HG02943 (cell line): ENCODE measurements around the gene LRRD1.
A peak's percentile ranks its signal among the peaks of the same experiment; 100 is the strongest.
"Not testable (repeated sequence)": the region's sequence is repeated elsewhere in the genome, so short reads cannot be mapped to it uniquely, and the experiment has no call there.

Experiments
- ATAC-seq: cut with Tn5 transposase; IDR thresholded peaks from one replicate; pipeline ENCODE4 v1.9.1; 2021; ENCODE audit warnings: mild to moderate bottlenecking, low read depth, moderate library complexity; ENCODE audit not compliant: unreplicated experiment

The LRRD1 gene

GRCh38 chr7:92143192-92143880 lies 35.6 kb downstream of the LRRD1 start:
- ATAC-seq = not testable (repeated sequence)

- ATAC-seq = not testable (repeated sequence)
Measured at GRCh38 chr7:92142791-92143190, 36.2 kb downstream of the LRRD1 start.

DNA sequence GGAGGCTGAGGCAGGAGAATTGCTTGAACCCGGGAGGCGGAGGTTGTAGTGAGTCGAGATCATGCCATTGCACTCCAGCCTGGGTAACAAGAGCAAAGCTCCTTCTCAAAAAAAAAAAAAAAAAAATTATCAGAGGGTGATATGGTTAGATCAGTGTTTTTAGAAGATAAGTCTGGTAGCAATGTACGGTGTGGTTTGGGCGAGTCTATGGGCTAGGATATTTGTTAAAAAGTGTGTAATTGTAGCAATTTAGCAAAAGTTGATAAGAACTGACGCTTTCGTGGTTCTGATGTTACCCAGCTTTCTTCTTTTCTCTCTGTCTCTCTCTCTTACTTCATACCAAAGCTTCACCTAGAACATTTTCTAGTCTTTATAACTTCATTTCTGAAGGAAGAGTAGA lies 37.8 kb downstream of the LRRD1 start:
- ATAC-seq = no peak

GRCh38 chr7:92137557-92137956 lies 41.4 kb downstream of the LRRD1 start:
- ATAC-seq = no peak

DNA sequence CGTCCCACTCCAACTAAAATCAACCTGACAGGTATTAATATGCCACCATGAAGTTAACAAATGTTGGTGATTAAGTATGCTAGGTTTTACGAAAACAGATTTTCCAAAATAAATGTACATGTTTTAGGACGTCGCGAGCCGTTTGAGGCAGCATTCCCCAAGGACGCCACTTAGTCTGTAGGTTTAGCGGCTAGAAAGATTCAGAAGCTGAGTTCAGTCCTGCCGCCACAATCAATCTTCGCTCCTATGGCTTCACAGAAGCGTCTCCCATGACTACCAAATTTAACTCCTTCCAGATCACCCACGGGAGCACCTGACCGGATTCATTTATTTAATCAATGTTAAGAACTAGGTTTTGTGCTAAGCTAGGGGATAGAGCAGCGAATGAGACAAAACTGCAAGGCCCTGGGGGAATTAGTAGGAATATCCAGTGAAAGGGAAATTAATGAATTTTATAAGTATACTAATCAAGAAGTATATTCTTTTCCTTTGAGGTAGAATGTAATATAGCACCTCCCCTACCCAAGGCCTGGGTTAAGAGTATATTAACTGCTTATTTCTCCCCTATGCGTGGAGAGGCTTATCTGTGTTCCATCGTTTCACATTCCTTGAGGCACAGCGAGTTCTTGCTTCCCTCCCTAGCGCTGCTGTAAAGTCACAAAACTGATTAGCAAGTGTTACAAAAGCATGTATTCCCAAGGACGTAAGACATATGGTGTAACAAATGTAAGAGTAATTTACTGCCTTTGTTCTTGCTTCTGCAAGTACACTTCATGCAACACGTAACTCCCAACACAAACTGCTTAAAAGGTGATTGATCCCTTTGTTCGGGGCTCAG lies 43.7 kb downstream of the LRRD1 start:
- ATAC-seq = no peak

DNA sequence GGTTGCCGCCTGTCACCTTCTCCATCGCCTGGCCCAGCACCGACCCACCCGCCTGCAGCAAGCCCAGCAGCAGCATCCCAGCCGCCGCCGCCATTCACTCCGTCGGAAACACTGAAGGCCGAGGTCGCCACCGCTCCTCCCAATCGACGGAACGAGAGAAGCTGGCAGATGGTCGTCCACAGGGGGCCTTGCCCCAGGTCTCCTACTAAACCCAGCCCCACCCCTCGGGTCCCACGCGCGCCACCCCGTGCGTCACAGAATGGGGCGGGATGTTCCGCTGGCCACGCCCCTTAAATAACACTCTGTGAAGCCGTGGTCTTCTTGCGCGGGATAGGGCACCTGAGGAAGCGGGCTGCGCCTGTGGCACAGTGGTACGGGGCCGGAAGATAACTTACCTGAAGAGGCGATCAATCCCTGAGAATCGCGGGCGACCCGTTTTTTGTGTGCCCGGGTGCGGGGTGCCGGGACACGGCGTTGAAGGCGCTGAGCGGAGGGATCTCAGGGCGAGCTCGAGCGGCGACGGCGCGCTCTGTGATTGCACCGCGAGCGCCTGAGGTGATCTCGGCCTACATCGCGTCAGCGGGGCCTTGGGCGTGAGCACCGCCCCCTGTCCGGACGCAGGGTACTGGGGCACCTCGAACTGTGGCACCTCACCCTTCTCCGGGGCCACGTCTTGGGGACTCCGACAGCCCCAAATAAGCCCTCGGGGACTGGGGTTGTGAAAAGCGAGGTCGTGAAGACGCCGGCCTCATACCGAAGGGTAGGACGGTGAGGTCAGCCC lies 44.5 kb downstream of the LRRD1 start, which contains the start of gene CYP51A1:
CYP51A1 (minus strand) TSS at position 207 of the 781 bp plus-strand sequence; CDS start at position 94, 113 bp downstream.
- ATAC-seq = peak; percentile 90

DNA sequence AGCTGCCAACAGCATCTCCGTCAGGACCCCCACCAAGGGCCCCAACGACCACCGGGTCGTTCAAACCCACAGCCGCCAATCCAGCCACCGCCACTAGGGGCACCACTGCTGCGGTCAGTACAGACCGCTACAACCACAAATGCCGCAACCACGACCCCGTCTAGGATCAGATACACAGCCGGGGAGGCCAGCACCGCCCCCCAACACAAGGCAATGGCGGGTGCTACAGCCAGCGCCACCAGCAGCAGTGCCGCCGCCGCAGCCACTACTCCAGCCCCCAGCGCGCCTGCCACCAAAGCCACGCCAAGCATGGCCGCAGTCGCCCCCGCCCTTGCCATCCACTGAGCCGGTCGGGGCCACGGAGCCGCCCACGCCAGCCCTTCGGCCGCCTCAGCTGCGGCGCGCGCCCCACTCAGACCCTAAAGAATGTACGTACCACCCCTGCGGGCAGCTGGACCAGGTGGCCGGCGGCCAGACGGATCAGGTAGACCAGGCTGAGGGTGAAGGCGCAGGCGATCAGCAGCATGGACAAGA lies 45.1 kb downstream of the LRRD1 start:
- ATAC-seq = peak; percentile 35

DNA sequence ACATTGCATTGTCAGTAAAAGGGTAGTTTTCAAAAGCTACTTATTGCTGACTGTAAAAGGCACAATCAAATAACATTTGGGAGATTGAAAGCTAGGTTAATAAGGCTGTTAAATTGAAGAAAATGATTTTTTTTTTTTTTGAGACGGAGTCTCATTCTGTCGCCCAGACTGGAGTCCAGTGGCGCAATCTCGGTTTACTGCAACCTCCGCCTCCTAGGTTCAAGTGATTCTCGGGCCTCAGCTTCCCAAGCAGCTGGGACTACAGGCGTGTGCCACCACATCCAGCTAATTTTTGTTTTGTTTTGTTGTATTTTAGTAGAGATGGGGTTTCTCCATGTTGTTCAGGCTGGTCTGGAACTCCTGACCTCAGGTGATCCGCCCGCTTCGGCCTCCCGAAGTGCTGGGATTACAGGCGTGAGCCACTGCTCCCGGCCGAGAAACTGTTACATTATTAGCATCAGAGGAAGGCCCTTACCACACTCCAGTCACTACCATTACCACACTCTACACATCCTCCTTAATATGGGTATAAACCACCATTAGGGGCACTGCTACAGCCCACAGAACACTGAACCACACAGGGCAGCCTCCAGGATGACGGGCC lies 45.7 kb downstream of the LRRD1 start:
- peak; percentile 24 for ATAC-seq

DNA sequence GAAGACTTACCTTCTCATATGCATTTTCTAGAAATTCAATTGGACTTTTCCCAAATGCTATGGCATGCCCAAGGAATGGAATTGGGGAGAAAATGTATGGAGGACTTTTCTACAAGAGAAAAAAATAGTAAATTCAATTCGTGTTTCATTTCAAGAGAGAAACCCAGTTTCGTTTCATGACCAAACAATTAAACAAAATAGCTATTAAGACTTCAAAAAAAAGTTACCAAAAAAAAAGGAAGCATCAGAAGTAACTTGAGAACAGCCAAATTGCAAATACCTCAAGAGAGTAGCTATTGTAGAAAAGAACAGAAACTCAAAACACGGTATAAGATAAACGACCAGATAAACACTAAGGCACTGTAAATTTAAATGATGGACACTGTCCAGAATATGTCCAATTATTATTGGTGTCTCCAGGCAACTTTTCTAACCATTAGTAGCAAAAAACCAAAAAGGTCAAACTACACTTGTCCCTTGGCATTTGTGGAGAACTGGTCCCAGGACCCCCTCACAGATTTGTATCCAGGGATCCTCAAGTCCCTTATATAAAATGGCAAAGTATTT lies 47.1 kb downstream of the LRRD1 start:
- ATAC-seq = no peak

- no peak for ATAC-seq
Measured at GRCh38 chr7:92131093-92131492, 47.8 kb downstream of the LRRD1 start.

DNA sequence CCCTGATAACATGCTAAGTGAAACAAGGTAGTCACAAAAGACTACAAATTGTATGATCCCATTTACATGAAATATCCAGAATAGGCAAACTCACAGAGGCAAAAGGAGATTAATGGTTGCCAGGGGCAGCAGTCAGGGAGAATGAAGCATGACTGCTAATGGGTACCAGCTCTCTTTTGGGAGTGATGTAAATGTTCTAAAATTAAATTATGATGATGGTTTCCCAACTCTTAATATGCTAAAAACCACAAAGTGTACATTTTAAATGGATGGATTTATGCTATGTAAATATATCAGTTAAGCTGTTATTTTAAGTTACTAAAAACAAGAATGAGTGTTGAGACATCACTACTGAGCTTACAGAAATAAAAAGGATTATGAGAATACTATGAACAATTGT lies 57.3 kb downstream of the LRRD1 start:
- ATAC-seq = no peak

- no peak for ATAC-seq
Measured at GRCh38 chr7:92119213-92119759, 59.7 kb downstream of the LRRD1 start.

DNA sequence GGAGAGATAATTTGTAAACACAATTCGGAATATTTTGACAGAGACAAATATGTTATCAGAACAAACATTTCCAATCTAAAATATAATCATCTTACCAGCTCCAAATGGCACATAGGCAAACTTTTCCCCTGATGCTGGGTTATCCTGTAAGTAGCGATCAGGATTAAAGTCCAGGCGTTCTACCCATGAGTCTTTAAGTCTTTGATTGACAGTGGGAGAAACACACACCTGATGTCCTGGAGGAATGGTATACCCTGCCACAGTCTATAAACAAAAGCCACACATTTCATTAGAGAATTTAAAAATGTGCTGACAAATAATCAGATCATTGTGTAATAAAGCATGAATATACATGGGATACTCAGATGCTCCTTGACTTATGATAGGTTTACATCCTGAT lies 62.0 kb downstream of the LRRD1 start:
- no peak for ATAC-seq

GRCh38 chr7:92115821-92116220 lies 63.1 kb downstream of the LRRD1 start:
- ATAC-seq = no peak

DNA sequence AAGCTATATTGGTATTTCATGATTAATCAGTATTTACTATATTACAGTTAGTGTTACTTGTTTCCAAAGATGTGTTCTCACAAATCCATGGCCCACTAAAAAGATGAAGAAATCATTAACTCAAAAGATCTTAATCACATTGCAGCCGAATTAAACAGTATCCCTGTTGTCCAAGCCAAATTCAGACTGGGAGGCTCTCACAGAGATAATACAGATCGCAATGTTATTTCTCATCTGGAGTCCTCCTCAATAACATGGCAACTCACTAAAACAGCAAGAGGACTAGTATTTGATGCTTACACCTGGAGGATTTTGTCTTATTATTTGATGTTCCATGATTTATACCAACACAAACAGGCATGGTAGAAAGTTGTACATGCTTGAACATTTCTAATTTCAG lies 68.1 kb downstream of the LRRD1 start:
- ATAC-seq = no peak

GRCh38 chr7:92108821-92109220 lies 70.1 kb downstream of the LRRD1 start:
- no peak for ATAC-seq

GRCh38 chr7:92102862-92103261 lies 76.1 kb downstream of the LRRD1 start:
- ATAC-seq = not testable (repeated sequence)

GRCh38 chr7:92100534-92100933 lies 78.4 kb downstream of the LRRD1 start:
- ATAC-seq = no peak

DNA sequence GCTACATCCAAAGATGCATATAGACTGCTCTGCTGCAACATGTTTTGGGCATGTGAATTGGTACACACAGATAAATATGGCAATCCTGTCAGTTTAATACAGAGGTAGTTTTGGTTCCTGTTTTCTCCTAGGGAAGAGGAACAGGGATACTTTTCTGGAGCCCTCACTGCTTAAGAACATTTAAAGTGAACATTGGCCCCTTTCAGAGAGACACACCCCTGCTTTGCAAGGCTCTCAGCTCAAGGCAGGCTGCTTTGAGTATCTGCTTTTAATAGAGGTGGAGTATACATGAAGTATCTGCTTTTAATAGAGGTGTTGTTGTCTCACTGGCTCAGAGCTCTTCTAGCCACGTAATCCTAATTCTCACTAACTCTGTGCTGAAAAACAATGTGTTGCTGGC lies 83.6 kb downstream of the LRRD1 start:
- ATAC-seq = no peak
